K562 (cell line): ENCODE measurements around the gene TMEM79. TPM values are rescaled to one million over a fixed set of nuclear protein-coding genes. Genes with fewer than 3 reads are reported as not detected.

ENCODE experiments used
- ATAC-seq: fragments of 200-7000 bp; cut with Tn5 transposase; 3 replicates; pipeline ENCODE4 v1.9.1; 2020; ENCODE audit warnings: moderate library complexity
- BruUV-seq: library from RNA; stranded (reverse); fragments of 400-500 nt; replicated peaks from 2 replicates; lab custom pipeline; 2021; lab: Mats Ljungman, UMichigan
- CTCF ChIA-PET: fragments of 300-600 bp; formaldehyde crosslinking; extraction: SDS; loops from one replicate; lab custom pipeline; 2021; ENCODE audit warnings: low intra/inter-chr PET ratio; lab: Yijun Ruan, JAX
- POLR2A ChIA-PET: fragments of 300-600, 350-650 bp; sonication (Branson Sonifier 250); formaldehyde crosslinking; extraction: SDS; loops from one replicate; lab custom pipeline; 2021; ENCODE audit warnings: antibody characterized with exemption, inconsistent platforms; lab: Yijun Ruan, JAX
- DNase-seq, 4 experiments: peaks; one replicate each; pipeline versions ENCODE4 v3.0.0 to v3.0.0-alpha.2; 2011 to 2018; ENCODE audit warnings: low spot score in 3 of 4, mixed read lengths in 3 of 4; ENCODE audit errors: extremely low read depth in 1 of 4
- FAIRE-seq: peaks from 2 replicates; lab custom pipeline; 2011; peaks lifted over from hg19 to GRCh38; lab: Jason Lieb, UNC
- H2AFZ ChIP-seq: 2 replicates; pipeline ENCODE4 v1.6.0; 2011; ENCODE audit warnings: low read depth, low read length, control low read depth, inconsistent platforms
- H3K27ac ChIP-seq: fragments of 200-600 bp; 3 replicates; pipeline ENCODE4 v1.8.0; 2011; ENCODE audit warnings: low read depth, mild to moderate bottlenecking, control low read depth, inconsistent platforms, low read length, moderate library complexity, mixed read lengths; ENCODE audit errors: extremely low read depth
- H3K27me3 ChIP-seq, 2 experiments: fragments of 300-600 bp in 1 of 2; 2 replicates in 1 of 2; 3 replicates in 1 of 2; pipeline versions ENCODE4 v1.6.0 to v1.8.0; 2011; ENCODE audit warnings: inconsistent platforms in 2 of 2, low read length in 2 of 2, mild to moderate bottlenecking in 1 of 2, mixed read lengths in 1 of 2, moderate library complexity in 1 of 2; ENCODE audit not compliant: control insufficient read depth in 2 of 2, insufficient read depth in 2 of 2
- H3K36me3 ChIP-seq: fragments of 300-600 bp; 3 replicates; pipeline ENCODE4 v1.8.0; 2011; ENCODE audit warnings: mild to moderate bottlenecking, low read length, inconsistent platforms; ENCODE audit not compliant: control insufficient read depth, insufficient read depth
- H3K4me1 ChIP-seq, 2 experiments: fragments of 200-600 bp in 1 of 2; replicated peaks in 1 of 2; 2 replicates in 1 of 2; 3 replicates in 1 of 2; pipeline versions ENCODE4 v1.5.1 to v1.8.0; 2011; ENCODE audit warnings: inconsistent platforms in 2 of 2, low read length in 2 of 2, mild to moderate bottlenecking in 1 of 2, mixed read lengths in 1 of 2, moderate library complexity in 1 of 2; ENCODE audit not compliant: control insufficient read depth in 2 of 2, insufficient read depth in 2 of 2
- H3K4me2 ChIP-seq: 2 replicates; pipeline ENCODE4 v1.6.1; 2011; ENCODE audit warnings: low read length, control low read depth, inconsistent platforms, mixed read lengths; ENCODE audit not compliant: insufficient read depth
- H3K4me3 ChIP-seq: fragments of 200-600 bp; sonication (generic), shearing (Covaris generic); 2 replicates; pipeline ENCODE4 v1.5.1; 2016; ENCODE audit warnings: control low read depth, inconsistent platforms
- H3K79me2 ChIP-seq: fragments of 200-600 bp; 3 replicates; pipeline ENCODE4 v1.8.0; 2011; ENCODE audit warnings: low read length, inconsistent platforms; ENCODE audit not compliant: control insufficient read depth, insufficient read depth
- H3K9ac ChIP-seq, 2 experiments: 2 replicates each; pipeline versions ENCODE4 v1.6.0 to v1.6.1; 2011; ENCODE audit warnings: low read depth in 2 of 2, low read length in 2 of 2, control low read depth in 1 of 2, inconsistent platforms in 1 of 2, mild to moderate bottlenecking in 1 of 2, mixed read lengths in 1 of 2; ENCODE audit not compliant: insufficient read depth in 1 of 2
- H3K9me1 ChIP-seq: one replicate; pipeline ENCODE4 v1.6.0; 2011; ENCODE audit warnings: inconsistent platforms, mild to moderate bottlenecking, low read length, moderate library complexity; ENCODE audit not compliant: control insufficient read depth, insufficient read depth
- H3K9me3 ChIP-seq: replicated peaks from 2 replicates; pipeline ENCODE4 v1.5.1; 2011; ENCODE audit warnings: low read depth, low read length, inconsistent platforms; ENCODE audit not compliant: control insufficient read depth, insufficient read depth
- H4K20me1 ChIP-seq: replicated peaks from 2 replicates; pipeline ENCODE4 v1.6.1; 2011; ENCODE audit warnings: low read length, inconsistent platforms, mixed read lengths; ENCODE audit not compliant: control insufficient read depth, insufficient read depth
- CBX2 ChIP-seq: fragments of 200-600 bp; sonication (generic); IDR thresholded peaks from one replicate; pipeline ENCODE4 v1.6.1; 2012; ENCODE audit warnings: mild to moderate bottlenecking, low read length, inconsistent platforms; ENCODE audit not compliant: insufficient read depth, poor library complexity, severe bottlenecking
- MXI1 ChIP-seq: IDR thresholded peaks from 2 replicates; pipeline ENCODE4 v1.6.1; 2011; ENCODE audit warnings: low read depth, mild to moderate bottlenecking, improper control_type of control experiment, low read length
- POLR2G ChIP-seq: fragments of 200-400 bp; formaldehyde crosslinking; IDR thresholded peaks from 2 replicates; pipeline ENCODE4 v1.6.1; 2017; ENCODE audit warnings: low read depth, mild to moderate bottlenecking, antibody characterized with exemption, low read length, moderate library complexity
- RBM34 ChIP-seq: fragments of 200-400 bp; formaldehyde crosslinking; IDR thresholded peaks from 2 replicates; pipeline ENCODE4 v1.6.1; 2018; ENCODE audit warnings: low read length, borderline replicate concordance; ENCODE audit not compliant: insufficient read depth
- SP1 ChIP-seq: sonication (generic); formaldehyde crosslinking; IDR thresholded peaks from 2 replicates; pipeline ENCODE4 v1.8.1; 2022; ENCODE audit warnings: mild to moderate bottlenecking, missing genetic modification reagents
- WGBS: fragments of 100-300 bp; shearing (Covaris generic); methylation state at CpG from one replicate; pipeline ENCODE4 v1.1.6; 2016; ENCODE audit warnings: low coverage, mixed read lengths; ENCODE audit not compliant: insufficient coverage; ENCODE audit errors: missing lambda C conversion rate; 5-methylcytosine and 5-hydroxymethylcytosine counted together
- in situ Hi-C: fragments of 300-500 bp; cut with MboI; formaldehyde crosslinking; loops from 4 replicates; pipeline ENCODE4 v1.15.0; 2018; ENCODE audit warnings: inconsistent platforms, mixed read lengths
- intact Hi-C: fragments of 100-400 bp; cut with micrococcal nuclease; formaldehyde crosslinking; loops from 2 replicates; pipeline ENCODE4 v1.14.2; 2022
- polyA plus RNA-seq, 8 experiments: library from polyadenylated mRNA; depleted of rRNA in 4 of 8; stranded (reverse) in 5 of 8; unstranded in 3 of 8; fragments of >200 nt; fragmentation: Nextera tagmentation in 2 of 8; fragmentation: Illumina TruSeq in 1 of 8; extraction: Ambion mirVana in 2 of 8; extraction: Trizol in 1 of 8; gene quantifications; 2 replicates each; pipeline versions ENCODE4 v1.2.1 to v1.2.3, GENCODE V29; 2011 to 2014; ENCODE audit warnings: inconsistent platforms in 1 of 8, missing spikeins in 1 of 8
- total RNA-seq, 7 experiments: library from RNA; depleted of rRNA in 6 of 7; stranded (reverse); fragments of >200 nt in 6 of 7; fragmentation: Illumina TruSeq in 2 of 7; extraction: Trizol in 2 of 7; gene quantifications; 2 replicates each; pipeline versions ENCODE4 v1.2.1 to v1.2.3, GENCODE V29; 2011 to 2021; ENCODE audit warnings: low replicate concordance in 1 of 7
- TF ChIP-seq, protein P1 (sequence below): fragments of 150-350 bp; IDR thresholded peaks from 2 replicates; pipeline ENCODE4 v1.6.1; 2014; ENCODE audit warnings: low read depth, mild to moderate bottlenecking, low read length, borderline replicate concordance

TMEM79 gene
- total and polyA plus RNA-seq, 9 of the 15 experiments (the other 6 are each of a cell fraction or from before 2014, with no cell fraction given), result 0.69 to 6.8 (median 4.0) TPM

- Histone ChIP-seq H3K9me3 (no peaks in the 10 kb centered on the region), H3K9me1 (peaks cover 3% of the 10 kb centered on the region), H3K27ac (no peak overlapping the region), H3K79me2 (no peaks in the 10 kb centered on the region), H2AFZ (no peak overlapping the region), H4K20me1 (no peaks in the 10 kb centered on the region; the same call in 1 of the 2 replicates), H3K4me2 (no peak overlapping the region), H3K9ac (peak overlapping the region in 1 of 2 experiments; percentile 79; a peak in 2 of 4 replicates), H3K4me1 (peaks cover 0 to 48% of the 10 kb centered on the region in 2 experiments; a peak in 3 of 5 replicates), H3K36me3 (peaks cover 17% of the 10 kb centered on the region; the same call in 2 of the 3 replicates), H3K27me3 (no peaks in the 10 kb centered on the region), H3K4me3 (no peak overlapping the region)
- ChIA-PET POLR2A (interaction anchor here (0.6 to 2.0 kb wide), 5 partner anchors 9 to 87 kb away, joined by 3 to 7 read pairs (median 5); no protein-coding TSS in a partner anchor), CTCF (interaction anchor here (0.5 kb wide), 1 partner anchor 520 kb away, joined by 3 read pairs; no protein-coding TSS in a partner anchor)
- FAIRE-seq, result no peak
- DNase-seq, result no peak
- no peak for TF ChIP-seq RBM34
- TF ChIP-seq MXI1, result no peak
- peak; percentile 47 for TF ChIP-seq POLR2G
- no peak for TF ChIP-seq CBX2
- in situ Hi-C loops, result no loop called here
- intact Hi-C loops, result no loop called here
- BruUV-seq, result no TSS peak
- 44% methylated on average over 7 of the region's 10 CpGs for WGBS
- no peak for ATAC-seq
Observed at GRCh38 chr1:156242738-156243137, 41.4 kb upstream of the TMEM79 start.

GRCh38 chr1:156244126-156244525 lies 40.0 kb upstream of the TMEM79 start:
- 83% methylated on average over 2 of the region's 2 CpGs for WGBS
- ChIA-PET CTCF (no interaction called here), POLR2A (interaction anchor here (0.6 to 0.9 kb wide), 4 partner anchors 14 to 103 kb away, joined by 3 to 4 read pairs (median 3); no protein-coding TSS in a partner anchor)
- no peak for ATAC-seq
- Histone ChIP-seq H3K36me3 (peaks cover 11% of the 10 kb centered on the region; the same call in 1 of the 3 replicates), H4K20me1 (no peaks in the 10 kb centered on the region; the same call in 1 of the 2 replicates), H3K9me1 (peaks cover 3% of the 10 kb centered on the region), H2AFZ (no peak overlapping the region), H3K4me3 (no peak overlapping the region), H3K9me3 (no peaks in the 10 kb centered on the region), H3K27me3 (no peaks in the 10 kb centered on the region), H3K79me2 (no peaks in the 10 kb centered on the region), H3K4me1 (peaks cover 0 to 53% of the 10 kb centered on the region in 2 experiments; a peak in 3 of 5 replicates), H3K9ac (no peak overlapping the region; a peak in 2 of 4 replicates), H3K4me2 (no peak overlapping the region), H3K27ac (no peak overlapping the region)
- BruUV-seq, result no TSS peak
- DNase-seq, result no peak
- TF ChIP-seq SP1 (CRISPR knock-in tag), result 0 out of 2 replicates have a peak, but pooled peaks have one; percentile 21
- TF ChIP-seq, protein P1, sequence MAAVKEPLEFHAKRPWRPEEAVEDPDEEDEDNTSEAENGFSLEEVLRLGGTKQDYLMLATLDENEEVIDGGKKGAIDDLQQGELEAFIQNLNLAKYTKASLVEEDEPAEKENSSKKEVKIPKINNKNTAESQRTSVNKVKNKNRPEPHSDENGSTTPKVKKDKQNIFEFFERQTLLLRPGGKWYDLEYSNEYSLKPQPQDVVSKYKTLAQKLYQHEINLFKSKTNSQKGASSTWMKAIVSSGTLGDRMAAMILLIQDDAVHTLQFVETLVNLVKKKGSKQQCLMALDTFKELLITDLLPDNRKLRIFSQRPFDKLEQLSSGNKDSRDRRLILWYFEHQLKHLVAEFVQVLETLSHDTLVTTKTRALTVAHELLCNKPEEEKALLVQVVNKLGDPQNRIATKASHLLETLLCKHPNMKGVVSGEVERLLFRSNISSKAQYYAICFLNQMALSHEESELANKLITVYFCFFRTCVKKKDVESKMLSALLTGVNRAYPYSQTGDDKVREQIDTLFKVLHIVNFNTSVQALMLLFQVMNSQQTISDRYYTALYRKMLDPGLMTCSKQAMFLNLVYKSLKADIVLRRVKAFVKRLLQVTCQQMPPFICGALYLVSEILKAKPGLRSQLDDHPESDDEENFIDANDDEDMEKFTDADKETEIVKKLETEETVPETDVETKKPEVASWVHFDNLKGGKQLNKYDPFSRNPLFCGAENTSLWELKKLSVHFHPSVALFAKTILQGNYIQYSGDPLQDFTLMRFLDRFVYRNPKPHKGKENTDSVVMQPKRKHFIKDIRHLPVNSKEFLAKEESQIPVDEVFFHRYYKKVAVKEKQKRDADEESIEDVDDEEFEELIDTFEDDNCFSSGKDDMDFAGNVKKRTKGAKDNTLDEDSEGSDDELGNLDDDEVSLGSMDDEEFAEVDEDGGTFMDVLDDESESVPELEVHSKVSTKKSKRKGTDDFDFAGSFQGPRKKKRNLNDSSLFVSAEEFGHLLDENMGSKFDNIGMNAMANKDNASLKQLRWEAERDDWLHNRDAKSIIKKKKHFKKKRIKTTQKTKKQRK, result no peak
- in situ Hi-C loops (no loop called here), intact Hi-C loops (no loop called here)
- no peak for FAIRE-seq
